Daoy (cell line): ENCODE data around the gene TBX19. TPM values are rescaled to one million over a fixed set of nuclear protein-coding genes. Genes with fewer than 3 reads are reported as not detected.

Experiments used
- DNase-seq: peaks from one replicate; pipeline ENCODE4 v3.0.0-alpha.2; 2015; ENCODE audit warnings: low read depth
- total RNA-seq: library from RNA; depleted of rRNA; stranded (reverse); fragments of >200 nt; shearing (Covaris generic); gene quantifications from 2 replicates; pipeline ENCODE4 v1.2.3, GENCODE V29; 2014

Gene TBX19
- total RNA-seq, 1 experiment from 2014 or later = 0.57 TPM

- no peak for DNase-seq
Measured at GRCh38 chr1:168320149-168320548, 39.5 kb downstream of the TBX19 start.

- peak; percentile 84 for DNase-seq
Measured at GRCh38 chr1:168320800-168321450, 40.2 kb downstream of the TBX19 start.

DNA sequence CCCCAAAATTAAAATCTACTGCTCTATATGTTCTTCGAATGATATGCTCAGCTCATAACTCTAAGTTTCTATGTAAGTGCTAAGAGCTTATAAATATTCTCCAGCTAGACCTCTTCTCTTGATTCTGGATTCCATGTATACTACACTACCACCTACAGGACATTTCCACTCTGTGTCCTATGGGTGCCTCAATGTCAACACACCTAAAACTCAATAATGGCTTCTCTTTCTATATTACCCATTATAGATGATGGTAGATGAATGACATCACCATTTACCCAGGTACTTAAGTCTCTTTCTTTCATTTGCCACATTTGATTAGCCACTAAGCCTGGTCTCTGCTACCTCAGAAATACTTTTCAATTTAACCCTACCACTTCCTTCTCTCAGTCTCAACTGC is 41.3 kb downstream of the TBX19 start:
- no peak for DNase-seq

- DNase-seq = no peak
Measured at GRCh38 chr1:168324745-168325425, 44.2 kb downstream of the TBX19 start.

GRCh38 chr1:168328731-168329364 is 48.2 kb downstream of the TBX19 start:
- no peak for DNase-seq

- no peak for DNase-seq
Measured at GRCh38 chr1:168330285-168330684, 49.6 kb downstream of the TBX19 start.

- no peak for DNase-seq
Measured at GRCh38 chr1:168331569-168331968, 50.9 kb downstream of the TBX19 start.

DNA sequence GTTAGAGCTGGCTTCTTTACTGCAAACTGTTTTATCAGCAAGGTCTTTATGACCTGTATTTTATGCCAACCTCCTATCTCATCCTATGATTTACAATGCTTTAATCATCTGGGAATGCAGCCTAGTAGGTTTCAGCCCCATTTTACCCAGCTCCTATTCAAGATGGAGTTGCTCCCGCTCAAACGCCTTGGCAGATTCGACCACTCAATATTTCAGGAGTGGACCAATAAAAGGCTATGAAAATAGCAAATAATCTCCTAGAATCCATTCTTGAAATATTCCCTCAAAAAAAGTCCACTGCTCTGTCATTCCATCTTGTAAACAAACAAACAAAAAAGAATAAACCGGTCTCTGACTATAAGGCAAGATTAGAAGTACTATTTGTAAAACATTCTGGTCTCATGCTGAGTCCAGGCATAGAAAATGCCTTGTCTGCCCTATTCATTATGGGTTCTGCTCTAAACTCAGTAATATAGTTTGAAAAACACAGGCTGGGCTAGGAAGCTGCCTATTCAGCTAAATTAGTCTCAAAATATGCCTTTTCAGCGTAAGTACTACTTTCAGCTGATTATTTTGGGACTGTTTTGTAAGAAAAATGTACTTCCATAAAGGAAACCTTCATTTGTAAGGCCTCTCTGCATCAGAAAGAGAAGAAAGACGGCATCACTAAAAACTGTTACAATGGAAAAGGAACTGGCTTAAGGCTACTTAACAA is 53.0 kb downstream of the TBX19 start:
- no peak for DNase-seq

GRCh38 chr1:168335500-168335899 is 54.8 kb downstream of the TBX19 start:
- no peak for DNase-seq

DNA sequence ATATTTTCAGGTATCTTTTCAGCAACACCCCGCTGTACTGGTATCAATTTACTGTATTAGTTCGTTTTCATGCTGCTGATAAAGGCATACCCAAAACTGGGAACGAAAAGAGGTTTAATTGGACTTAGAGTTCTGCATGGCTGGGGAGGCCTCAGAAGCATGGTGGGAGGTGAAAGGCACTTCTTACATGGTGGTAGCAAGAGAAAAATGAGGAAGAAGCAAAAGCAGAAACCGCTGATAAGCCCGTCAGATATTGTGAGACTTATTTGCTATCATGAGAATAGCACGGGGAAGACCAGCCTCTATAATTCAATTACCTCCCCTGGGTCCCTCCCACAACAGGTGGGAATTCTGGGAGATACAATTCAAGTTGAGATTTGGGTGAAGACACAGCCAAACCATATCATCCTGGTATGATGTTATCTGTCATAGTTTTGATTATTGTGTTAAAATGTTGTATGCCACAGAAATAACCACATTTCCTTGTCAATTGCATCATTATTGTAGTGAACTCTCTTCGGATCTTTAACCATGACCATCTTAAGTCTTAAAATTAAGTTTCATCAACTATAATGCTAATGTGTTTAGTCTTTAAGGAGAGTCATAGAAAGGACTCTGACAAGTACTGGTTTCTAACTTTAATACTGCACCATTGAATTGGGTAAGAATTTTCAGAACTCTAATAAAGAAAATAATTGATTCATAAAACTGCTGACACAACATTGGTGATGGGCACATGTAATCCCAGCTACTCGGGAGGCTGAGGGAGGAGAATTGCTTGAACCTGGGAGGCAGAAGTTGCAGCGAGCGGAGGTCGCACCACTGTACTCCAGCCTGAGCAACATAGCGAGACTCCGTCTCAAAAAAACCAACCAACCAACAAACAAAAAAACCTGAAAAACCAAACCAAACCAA is 58.2 kb downstream of the TBX19 start:
- DNase-seq = no peak

GRCh38 chr1:168340781-168341482 is 60.3 kb downstream of the TBX19 start:
- DNase-seq = no peak

GRCh38 chr1:168341483-168341975 is 60.9 kb downstream of the TBX19 start:
- peak; percentile 54 for DNase-seq

DNA sequence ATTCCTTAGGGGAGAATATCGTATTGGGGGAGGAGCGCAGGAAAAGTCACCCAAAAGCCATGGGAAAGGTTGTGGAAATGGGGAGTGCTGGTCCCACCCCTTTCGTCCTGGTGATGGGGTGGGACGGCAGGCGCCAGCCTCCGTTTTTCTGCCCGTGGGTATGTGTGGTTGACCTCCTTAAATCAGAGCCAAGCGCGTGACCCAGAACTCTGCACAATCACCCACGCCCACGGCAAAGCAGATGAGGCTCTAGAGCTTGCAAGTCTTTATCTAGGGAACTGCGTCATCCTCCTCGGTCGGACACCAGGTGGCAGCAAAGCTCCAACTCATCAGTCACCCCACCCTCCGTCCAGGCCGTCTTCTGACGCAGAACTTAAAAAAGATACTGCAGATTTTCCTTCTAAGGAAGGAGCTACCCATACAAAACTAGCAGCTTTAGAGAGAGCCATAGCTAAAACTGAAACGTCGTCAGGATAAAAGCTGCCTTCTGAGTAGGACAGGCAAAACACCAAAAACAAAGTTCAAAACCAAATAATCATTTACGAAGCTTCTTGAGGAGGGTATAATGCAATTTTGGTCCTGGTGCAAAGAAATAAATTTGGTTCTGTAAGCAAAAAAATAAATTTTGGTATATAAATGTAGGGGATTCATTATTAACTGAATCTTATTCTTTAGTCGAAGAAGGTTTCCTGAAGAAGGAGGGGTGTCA is 62.0 kb downstream of the TBX19 start:
- DNase-seq = peak; percentile 84

GRCh38 chr1:168343566-168343965 is 62.9 kb downstream of the TBX19 start:
- DNase-seq = no peak

DNA sequence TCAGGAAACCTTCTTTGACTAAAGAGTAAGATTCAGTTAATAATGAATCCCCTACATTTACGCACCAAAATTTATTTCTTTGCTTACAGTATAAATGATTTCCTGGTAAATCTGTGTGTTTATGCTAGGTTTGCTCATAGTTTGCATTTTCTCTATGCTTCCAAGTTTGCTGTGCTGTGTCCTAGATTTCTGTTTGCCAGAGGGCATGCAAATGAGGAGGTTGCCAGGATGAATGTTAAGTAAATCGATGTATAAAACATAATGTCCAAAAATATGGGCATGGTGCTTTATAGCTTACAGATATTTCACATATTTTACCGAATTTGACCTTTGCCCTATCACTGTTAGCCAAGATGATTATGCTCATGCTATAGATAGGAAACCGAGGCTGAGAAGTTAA is 63.8 kb downstream of the TBX19 start:
- no peak for DNase-seq

DNA sequence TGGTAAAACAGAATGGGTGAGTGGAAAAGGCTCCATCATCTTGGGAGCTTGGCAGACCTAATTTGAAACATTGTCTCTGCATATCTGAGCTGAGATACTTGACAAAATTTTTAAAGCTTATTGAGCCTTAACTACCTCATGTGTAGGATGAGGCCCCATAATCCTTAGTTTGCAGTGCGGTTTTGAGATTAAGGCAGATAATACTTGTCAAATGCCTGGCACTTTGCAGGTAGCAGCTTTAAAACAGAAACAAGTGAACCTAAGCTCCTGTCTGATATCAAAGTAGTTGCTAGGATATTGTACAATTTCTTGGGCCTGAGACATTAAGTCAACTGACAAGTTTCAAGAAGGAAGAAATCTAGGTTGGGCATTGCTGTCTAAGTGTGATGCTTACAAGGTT is 65.3 kb downstream of the TBX19 start:
- no peak for DNase-seq

DNA sequence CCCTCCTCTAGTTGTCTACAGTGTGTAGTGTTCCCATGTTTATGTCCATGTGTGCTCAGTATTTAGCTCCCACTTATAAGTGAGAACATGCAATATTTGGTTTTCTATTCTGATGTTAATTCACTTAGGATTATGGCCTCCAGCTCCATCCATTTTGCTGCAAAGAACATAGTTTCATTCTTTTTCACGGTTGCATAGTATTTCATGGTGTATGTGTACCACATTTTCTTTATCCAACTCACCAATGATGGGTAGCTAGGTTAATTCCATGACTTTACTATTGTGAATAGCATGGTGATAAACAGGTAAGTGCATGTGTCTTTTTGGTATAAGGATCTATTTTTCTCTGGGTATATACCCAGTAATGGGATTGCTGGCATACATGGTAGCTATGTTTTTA is 67.0 kb downstream of the TBX19 start:
- no peak for DNase-seq

DNA sequence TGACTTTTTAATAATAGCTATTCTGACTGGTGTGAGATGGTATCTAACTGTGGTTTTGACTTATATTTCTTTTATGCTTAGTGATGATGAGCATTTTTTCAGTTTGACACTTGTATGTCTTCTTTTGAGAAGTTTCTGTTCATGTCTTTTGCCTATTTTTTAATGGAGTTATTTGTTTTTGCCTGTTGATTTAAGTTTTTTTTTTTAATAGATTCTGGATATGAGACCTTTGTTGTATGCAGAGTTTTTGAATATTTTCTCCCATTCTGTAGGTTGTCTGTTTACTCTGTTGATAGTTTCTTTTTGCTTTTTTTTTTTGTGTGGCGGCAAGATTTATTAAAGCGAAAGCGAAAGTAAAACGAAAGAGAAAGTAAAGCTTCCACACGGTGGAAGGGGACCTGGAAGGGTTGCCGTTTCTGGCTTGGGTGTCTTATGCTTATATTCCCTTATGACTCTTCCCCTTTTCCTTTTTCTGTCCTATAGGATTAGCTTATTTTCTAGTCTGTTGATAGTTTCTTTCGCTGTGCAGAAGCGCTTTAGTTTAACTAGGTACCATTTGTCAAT is 67.6 kb downstream of the TBX19 start:
- DNase-seq = peak; percentile 58
